Measurements from ENCODE around the gene PIP4K2A. TPM values are rescaled to one million over a fixed set of nuclear protein-coding genes. Genes with fewer than 3 reads are reported as not detected.

PIP4K2A gene
- total RNA-seq, 1 experiment from 2014 or later = 31.3 TPM

- DNase-seq (ENCODE audit: low read depth) = no peak
Measured at GRCh38 chr10:22669163-22669711, 45.1 kb downstream of the PIP4K2A start.

- DNase-seq (ENCODE audit: low read depth) = no peak
Measured at GRCh38 chr10:22667093-22667480, 47.3 kb downstream of the PIP4K2A start.

GRCh38 chr10:22666287-22667092 is 47.9 kb downstream of the PIP4K2A start:
- DNase-seq (ENCODE audit: low read depth) = no peak

- DNase-seq (ENCODE audit: low read depth) = no peak
Measured at GRCh38 chr10:22665329-22665728, 49.0 kb downstream of the PIP4K2A start.

GRCh38 chr10:22662733-22663330 is 51.5 kb downstream of the PIP4K2A start:
- no peak for DNase-seq (ENCODE audit: low read depth)

GRCh38 chr10:22659866-22660265 is 54.5 kb downstream of the PIP4K2A start:
- DNase-seq (ENCODE audit: low read depth) = no peak

- no peak for DNase-seq (ENCODE audit: low read depth)
Measured at GRCh38 chr10:22658745-22659410, 55.5 kb downstream of the PIP4K2A start.

- peak; percentile 22 for DNase-seq (ENCODE audit: low read depth)
Measured at GRCh38 chr10:22657566-22658225, 56.7 kb downstream of the PIP4K2A start.

- peak; percentile 77 for DNase-seq (ENCODE audit: low read depth)
Measured at GRCh38 chr10:22657024-22657423, 57.4 kb downstream of the PIP4K2A start.

GRCh38 chr10:22656036-22656435 is 58.3 kb downstream of the PIP4K2A start:
- DNase-seq (ENCODE audit: low read depth) = no peak

- peak; percentile 19 for DNase-seq (ENCODE audit: low read depth)
Measured at GRCh38 chr10:22655312-22655981, 58.9 kb downstream of the PIP4K2A start.

- no peak for DNase-seq (ENCODE audit: low read depth)
Measured at GRCh38 chr10:22652988-22653481, 61.3 kb downstream of the PIP4K2A start.

GRCh38 chr10:22651276-22651980 is 63.0 kb downstream of the PIP4K2A start:
- no peak for DNase-seq (ENCODE audit: low read depth)

- DNase-seq (ENCODE audit: low read depth) = no peak
Measured at GRCh38 chr10:22649994-22650393, 64.4 kb downstream of the PIP4K2A start.

GRCh38 chr10:22649390-22649841 is 65.0 kb downstream of the PIP4K2A start:
- DNase-seq (ENCODE audit: low read depth) = no peak

GRCh38 chr10:22648547-22648961 is 65.8 kb downstream of the PIP4K2A start:
- peak; percentile 74 for DNase-seq (ENCODE audit: low read depth)

- DNase-seq (ENCODE audit: low read depth) = no peak
Measured at GRCh38 chr10:22647244-22647643, 67.1 kb downstream of the PIP4K2A start.

GRCh38 chr10:22646388-22646853 is 68.0 kb downstream of the PIP4K2A start:
- no peak for DNase-seq (ENCODE audit: low read depth)

GRCh38 chr10:22644222-22644621 is 70.2 kb downstream of the PIP4K2A start:
- DNase-seq (ENCODE audit: low read depth) = no peak

GRCh38 chr10:22643775-22644174 is 70.6 kb downstream of the PIP4K2A start:
- no peak for DNase-seq (ENCODE audit: low read depth)

Measured in LHCN-M2 (cell line).